B cell (primary cell): ENCODE results near the gene ZNF776. TPM values are rescaled to one million over a fixed set of nuclear protein-coding genes. Genes with fewer than 3 reads are reported as not detected.

Experiments
- ATAC-seq: fragments of 200-7000 bp; cut with Tn5 transposase; one replicate; pipeline ENCODE4 v1.10.0; 2021; ENCODE audit warnings: low read depth, mild to moderate bottlenecking, moderate number of reproducible peaks, moderate library complexity
- CTCF ChIA-PET: fragments of 350-600 bp; sonication (Branson Sonifier 250); formaldehyde crosslinking; loops from one replicate; lab custom pipeline; 2021; ENCODE audit warnings: antibody characterized with exemption, inconsistent platforms; lab: Charles Lee
- POLR2A ChIA-PET: fragments of 350-600 bp; sonication (Branson Sonifier 250); formaldehyde crosslinking; loops from one replicate; lab custom pipeline; 2021; ENCODE audit warnings: antibody characterized with exemption; lab: Charles Lee
- DNase-seq: peaks from one replicate; pipeline ENCODE4 v3.0.0; 2013
- H2AFZ ChIP-seq: 2 replicates; pipeline ENCODE4 v1.6.1; 2012; ENCODE audit warnings: mild to moderate bottlenecking, low read depth, low read length; ENCODE audit not compliant: insufficient read depth, poor library complexity, severe bottlenecking
- H3K27ac ChIP-seq, 2 donors: 1 replicate in 1 of 2; 2 replicates in 1 of 2; pipeline ENCODE4 v1.5.1; 2012 to 2013; ENCODE audit warnings: low read length in 2 of 2, mild to moderate bottlenecking in 2 of 2, moderate library complexity in 1 of 2
- H3K27me3 ChIP-seq, 4 experiments: fragments of 200-600 bp in 1 of 4; sonication (generic) in 1 of 4; replicated peaks in 1 of 4; 1 replicate in 2 of 4; 2 replicates in 2 of 4; pipeline versions ENCODE4 v1.6.1 to v1.7.0; 2013 to 2016; ENCODE audit warnings: low read length in 3 of 4, mild to moderate bottlenecking in 2 of 4, mixed read lengths in 1 of 4, moderate library complexity in 1 of 4; ENCODE audit not compliant: insufficient read depth in 4 of 4, control insufficient read depth in 3 of 4; ENCODE audit errors: control extremely low read depth in 1 of 4
- H3K36me3 ChIP-seq, 2 experiments: replicated peaks in 1 of 2; 1 replicate in 1 of 2; 2 replicates in 1 of 2; pipeline versions ENCODE4 v1.6.1 to v1.7.1; 2013; ENCODE audit warnings: low read length in 1 of 2; ENCODE audit not compliant: insufficient read depth in 2 of 2, control insufficient read depth in 1 of 2; ENCODE audit errors: control extremely low read depth in 1 of 2, extremely low read depth in 1 of 2
- H3K4me1 ChIP-seq, 2 donors: fragments of 200-600 bp in 1 of 2; sonication (generic) in 1 of 2; 1 replicate in 1 of 2; 2 replicates in 1 of 2; pipeline versions ENCODE4 v1.5.1 to v1.6.1; 2013 to 2017; ENCODE audit warnings: low read length in 2 of 2; ENCODE audit not compliant: control insufficient read depth in 2 of 2, insufficient read depth in 2 of 2
- H3K4me2 ChIP-seq: replicated peaks from 2 replicates; pipeline ENCODE3; 2012; ENCODE audit warnings: mild to moderate bottlenecking, low read depth, low read length; ENCODE audit not compliant: poor library complexity, severe bottlenecking
- H3K4me3 ChIP-seq, 5 experiments: fragments of 200-600 bp in 1 of 5; sonication (generic) in 1 of 5; 1 replicate in 3 of 5; 2 replicates in 2 of 5; pipeline versions ENCODE4 v1.5.1 to v1.7.0; 2011 to 2016; ENCODE audit warnings: low read length in 4 of 5, mild to moderate bottlenecking in 4 of 5, low read depth in 2 of 5, control low read depth in 1 of 5, moderate library complexity in 1 of 5; ENCODE audit not compliant: insufficient read depth in 1 of 5; ENCODE audit errors: control extremely low read depth in 1 of 5, extremely low read depth in 1 of 5
- H3K79me2 ChIP-seq: fragments of 200-600 bp; sonication (generic); one replicate; pipeline ENCODE4 v1.6.0; 2016; ENCODE audit warnings: low read length; ENCODE audit not compliant: control insufficient read depth, insufficient read depth
- H3K9ac ChIP-seq: fragments of 200-600 bp; sonication (generic); 2 replicates; pipeline ENCODE4 v1.6.1; 2017; ENCODE audit warnings: mild to moderate bottlenecking, low read length, moderate library complexity
- H3K9me3 ChIP-seq, 3 donors: one replicate each; pipeline versions ENCODE4 v1.6.1 to v1.7.1; 2013; ENCODE audit warnings: low read length in 2 of 3; ENCODE audit not compliant: control insufficient read depth in 2 of 3, insufficient read depth in 1 of 3; ENCODE audit errors: control extremely low read depth in 1 of 3
- H4K20me1 ChIP-seq: 2 replicates; pipeline ENCODE4 v1.6.0; 2012; ENCODE audit warnings: mild to moderate bottlenecking, low read length; ENCODE audit not compliant: insufficient read depth, control insufficient read depth, poor library complexity, severe bottlenecking
- H3K27ac Mint-ChIP-seq: one replicate; pipeline ENCODE4 v1.8.0; 2021; ENCODE audit warnings: mixed read lengths
- H3K27me3 Mint-ChIP-seq: one replicate; pipeline ENCODE4 v1.8.0; 2021; ENCODE audit warnings: mixed read lengths
- H3K4me1 Mint-ChIP-seq: one replicate; pipeline ENCODE4 v1.8.0; 2021; ENCODE audit warnings: mixed read lengths
- H3K4me3 Mint-ChIP-seq: one replicate; pipeline ENCODE4 v1.8.0; 2021; ENCODE audit warnings: mixed read lengths
- H3K9me3 Mint-ChIP-seq: one replicate; pipeline ENCODE4 v1.8.0; 2022; ENCODE audit warnings: mixed read lengths; ENCODE audit not compliant: insufficient read depth
- EZH2 ChIP-seq: IDR thresholded peaks from 2 replicates; pipeline ENCODE4 v1.6.1; 2012; ENCODE audit warnings: borderline replicate concordance, low read depth, mild to moderate bottlenecking, moderate library complexity, low read length; ENCODE audit not compliant: insufficient read depth, poor library complexity, severe bottlenecking
- WGBS: methylation state at CpG from one replicate; pipeline ENCODE4 v1.1.5; 2013; ENCODE audit warnings: missing lambda C conversion rate; ENCODE audit not compliant: insufficient coverage; 5-methylcytosine and 5-hydroxymethylcytosine counted together
- intact Hi-C: fragments of 100-400 bp; cut with micrococcal nuclease; formaldehyde crosslinking; loops from one replicate; pipeline ENCODE4 v1.10.0; 2022
- polyA plus RNA-seq: library from polyadenylated mRNA; depleted of rRNA; stranded (reverse); fragments of >200 nt; gene quantifications from 2 replicates; pipeline ENCODE4 v1.2.3, GENCODE V29; 2012
- total RNA-seq, 2 donors: library from RNA; stranded (reverse); fragments of 120-200 nt in 1 of 2; gene quantifications; 1 replicate in 1 of 2; 2 replicates in 1 of 2; pipeline versions ENCODE4 v1.2.3 to v1.2.4, GENCODE V29; 2013 to 2022
- TF ChIP-seq, protein P1 (sequence below): fragments of 200-600 bp; IDR thresholded peaks from one replicate; pipeline ENCODE4 v1.8.0; 2022; ENCODE audit warnings: antibody characterized with exemption, mild to moderate bottlenecking

The ZNF776 gene
- total and polyA plus RNA-seq, 2 donors (not counting 1 experiment from before 2014, with no cell fraction given) = 15.6 to 47.5 TPM

- 100% methylated on average over 3 of the region's 6 CpGs for WGBS
- H2AFZ ChIP-seq = no peak overlapping the region
- ATAC-seq (no peak), DNase-seq (no peak)
- intact Hi-C loops = no loop called here
- no peak overlapping the region for H3K4me3 ChIP-seq
- POLR2A ChIA-PET = no interaction called here
- peaks cover 43% of the 10 kb centered on the region for H4K20me1 ChIP-seq
- H3K79me2 ChIP-seq = peaks cover 100% of the 10 kb centered on the region
- H3K27ac Mint-ChIP-seq = no peak overlapping the region
- H3K9me3 ChIP-seq = peaks cover 0 to 53% (median 34%) of the 10 kb centered on the region in 3 donors
- H3K9ac ChIP-seq = no peak overlapping the region
- peaks cover 12 to 41% of the 10 kb centered on the region in 2 donors for H3K4me1 ChIP-seq
- CTCF ChIA-PET = no interaction called here
- H3K9me3 Mint-ChIP-seq = peaks cover 16% of the 10 kb centered on the region
- TF ChIP-seq, protein P1, sequence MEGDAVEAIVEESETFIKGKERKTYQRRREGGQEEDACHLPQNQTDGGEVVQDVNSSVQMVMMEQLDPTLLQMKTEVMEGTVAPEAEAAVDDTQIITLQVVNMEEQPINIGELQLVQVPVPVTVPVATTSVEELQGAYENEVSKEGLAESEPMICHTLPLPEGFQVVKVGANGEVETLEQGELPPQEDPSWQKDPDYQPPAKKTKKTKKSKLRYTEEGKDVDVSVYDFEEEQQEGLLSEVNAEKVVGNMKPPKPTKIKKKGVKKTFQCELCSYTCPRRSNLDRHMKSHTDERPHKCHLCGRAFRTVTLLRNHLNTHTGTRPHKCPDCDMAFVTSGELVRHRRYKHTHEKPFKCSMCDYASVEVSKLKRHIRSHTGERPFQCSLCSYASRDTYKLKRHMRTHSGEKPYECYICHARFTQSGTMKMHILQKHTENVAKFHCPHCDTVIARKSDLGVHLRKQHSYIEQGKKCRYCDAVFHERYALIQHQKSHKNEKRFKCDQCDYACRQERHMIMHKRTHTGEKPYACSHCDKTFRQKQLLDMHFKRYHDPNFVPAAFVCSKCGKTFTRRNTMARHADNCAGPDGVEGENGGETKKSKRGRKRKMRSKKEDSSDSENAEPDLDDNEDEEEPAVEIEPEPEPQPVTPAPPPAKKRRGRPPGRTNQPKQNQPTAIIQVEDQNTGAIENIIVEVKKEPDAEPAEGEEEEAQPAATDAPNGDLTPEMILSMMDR = no peak
- no peak for TF ChIP-seq EZH2
- no peak overlapping the region for H3K4me2 ChIP-seq
- no peaks in the 10 kb centered on the region for H3K27me3 ChIP-seq
- no peak overlapping the region for H3K4me3 Mint-ChIP-seq
- H3K27me3 Mint-ChIP-seq = no peaks in the 10 kb centered on the region
- peaks cover 40% of the 10 kb centered on the region for H3K4me1 Mint-ChIP-seq
- no peak overlapping the region for H3K27ac ChIP-seq
- peaks cover 13 to 73% of the 10 kb centered on the region in 2 experiments for H3K36me3 ChIP-seq
These were observed 30.2 kb downstream of the ZNF776 start for GRCh38 chr19:57776764-57777296.

GRCh38 chr19:57778336-57778735 is 31.7 kb downstream of the ZNF776 start:
- H3K4me1 ChIP-seq = peaks cover 8 to 27% of the 10 kb centered on the region in 2 donors
- WGBS = no CpG with 5 or more reads among the region's 4 CpGs
- H3K27ac Mint-ChIP-seq = no peak overlapping the region
- H3K79me2 ChIP-seq = peaks cover 93% of the 10 kb centered on the region
- peaks cover 28% of the 10 kb centered on the region for H3K4me1 Mint-ChIP-seq
- H3K9ac ChIP-seq = no peak overlapping the region
- H3K4me3 Mint-ChIP-seq = no peak overlapping the region
- H3K27me3 Mint-ChIP-seq = no peaks in the 10 kb centered on the region
- ChIA-PET CTCF (no interaction called here), POLR2A (no interaction called here)
- H3K27me3 ChIP-seq = no peaks in the 10 kb centered on the region
- no peak overlapping the region for H3K4me2 ChIP-seq
- ATAC-seq = no peak
- peaks cover 14% of the 10 kb centered on the region for H3K9me3 Mint-ChIP-seq
- intact Hi-C loops = no loop called here
- peaks cover 13 to 67% of the 10 kb centered on the region in 2 experiments for H3K36me3 ChIP-seq
- no peak overlapping the region for H2AFZ ChIP-seq
- peaks cover 0 to 56% (median 34%) of the 10 kb centered on the region in 3 donors for H3K9me3 ChIP-seq
- H3K4me3 ChIP-seq = no peak overlapping the region
- DNase-seq = no peak
- peaks cover 29% of the 10 kb centered on the region for H4K20me1 ChIP-seq
- H3K27ac ChIP-seq = no peak overlapping the region
- TF ChIP-seq, protein P1 = no peak
- no peak for TF ChIP-seq EZH2
